ENCODE results near the gene AKR1E2. TPM values are rescaled to one million over a fixed set of nuclear protein-coding genes. Genes with fewer than 3 reads are reported as not detected.

Gene AKR1E2
- total and polyA plus RNA-seq, 8 donors, result 1.9 to 16.7 (median 2.5) TPM; not detected in 2

DNA sequence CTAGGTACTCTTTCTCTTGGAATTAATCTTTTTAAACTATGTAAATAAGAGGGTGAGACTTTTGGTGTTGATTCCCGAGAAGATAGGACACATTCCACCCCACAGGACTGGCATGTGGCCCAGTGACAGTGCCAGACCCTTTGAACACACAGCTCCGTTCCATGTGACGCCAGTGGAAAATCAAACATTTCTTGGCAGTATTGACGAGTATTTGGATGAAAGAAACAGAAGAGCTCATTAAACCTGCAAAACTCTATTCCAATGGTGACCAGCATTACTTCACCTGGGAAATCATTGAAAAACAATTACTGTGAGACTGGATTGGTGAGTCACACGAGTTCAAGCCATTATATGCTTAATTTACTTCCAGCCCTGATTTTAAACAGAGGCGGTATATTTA lies 25.8 kb downstream of the AKR1E2 start:
- DNase-seq, result peak; percentile 58 to 91
- H3K4me3 ChIP-seq, result no peak overlapping the region
- H3K4me1 ChIP-seq, result peaks cover 16 to 48% (median 33%) of the 10 kb centered on the region in 4 donors
- no peaks in the 10 kb centered on the region for H3K27me3 ChIP-seq
- WGBS, 5 donors, result 21 to 54% (median 28%) methylated on average over 6 of the region's 6 CpGs
- no peak for TF ChIP-seq POLR2A (IDR thresholded peaks at IDR 0.05)
- peak in 2 of 3 donors; percentile 49 to 68 for TF ChIP-seq POLR2AphosphoS5 (IDR thresholded peaks at IDR 0.05)
- intact Hi-C loops (cut with DNase I; ENCODE audit: low total_unique reads), result no loop called here
- H3K27ac ChIP-seq, result peak overlapping the region; percentile 57 to 82 (median 68)
- H3K9me3 ChIP-seq, result no peaks in the 10 kb centered on the region
- no peaks in the 10 kb centered on the region for H3K36me3 ChIP-seq

DNA sequence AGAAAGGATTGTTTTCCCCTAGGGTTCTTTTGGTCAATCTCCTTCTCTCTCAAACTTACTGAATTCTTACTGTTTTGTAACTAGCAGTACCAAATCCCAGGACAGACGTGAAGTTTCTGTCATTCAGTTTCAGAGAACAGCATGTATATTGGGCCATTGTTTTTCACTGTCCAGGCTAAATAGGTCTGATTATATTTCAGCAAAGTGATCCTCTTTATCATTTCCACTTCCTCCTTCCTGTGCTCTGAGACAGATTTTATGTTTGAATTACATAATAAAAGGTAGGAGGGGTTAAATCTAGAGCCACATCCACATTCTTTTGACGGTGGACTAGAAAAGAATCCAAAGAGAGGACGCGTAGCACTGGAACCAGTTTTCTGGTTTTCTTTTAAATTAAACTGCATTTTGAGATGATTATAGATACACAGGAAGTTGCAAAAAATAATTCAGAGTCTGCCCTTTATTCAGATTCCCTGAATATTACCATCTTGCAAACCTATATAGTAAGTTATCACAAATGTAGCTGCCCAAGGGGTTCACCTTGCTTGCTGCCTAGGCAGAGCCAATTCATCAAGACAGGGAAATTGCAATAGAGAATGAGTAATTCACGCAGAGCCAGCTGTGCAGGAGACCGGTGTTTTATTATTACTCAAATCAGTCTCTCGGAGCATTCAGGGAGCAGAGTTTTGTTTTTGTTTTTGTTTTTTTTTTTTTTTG lies 40.1 kb downstream of the AKR1E2 start:
- Histone ChIP-seq H3K27me3 (no peaks in the 10 kb centered on the region), H3K9me3 (no peaks in the 10 kb centered on the region), H3K36me3 (no peaks in the 10 kb centered on the region), H3K4me3 (no peak overlapping the region), H3K4me1 (peaks cover 0 to 6% (median 0%) of the 10 kb centered on the region in 4 donors), H3K27ac (no peak overlapping the region)
- TF ChIP-seq POLR2A (IDR thresholded peaks at IDR 0.05) (no peak), EP300 (IDR thresholded peaks at IDR 0.05) (no peak), POLR2AphosphoS5 (IDR thresholded peaks at IDR 0.05) (no peak)
- TF ChIP-seq, protein P1, sequence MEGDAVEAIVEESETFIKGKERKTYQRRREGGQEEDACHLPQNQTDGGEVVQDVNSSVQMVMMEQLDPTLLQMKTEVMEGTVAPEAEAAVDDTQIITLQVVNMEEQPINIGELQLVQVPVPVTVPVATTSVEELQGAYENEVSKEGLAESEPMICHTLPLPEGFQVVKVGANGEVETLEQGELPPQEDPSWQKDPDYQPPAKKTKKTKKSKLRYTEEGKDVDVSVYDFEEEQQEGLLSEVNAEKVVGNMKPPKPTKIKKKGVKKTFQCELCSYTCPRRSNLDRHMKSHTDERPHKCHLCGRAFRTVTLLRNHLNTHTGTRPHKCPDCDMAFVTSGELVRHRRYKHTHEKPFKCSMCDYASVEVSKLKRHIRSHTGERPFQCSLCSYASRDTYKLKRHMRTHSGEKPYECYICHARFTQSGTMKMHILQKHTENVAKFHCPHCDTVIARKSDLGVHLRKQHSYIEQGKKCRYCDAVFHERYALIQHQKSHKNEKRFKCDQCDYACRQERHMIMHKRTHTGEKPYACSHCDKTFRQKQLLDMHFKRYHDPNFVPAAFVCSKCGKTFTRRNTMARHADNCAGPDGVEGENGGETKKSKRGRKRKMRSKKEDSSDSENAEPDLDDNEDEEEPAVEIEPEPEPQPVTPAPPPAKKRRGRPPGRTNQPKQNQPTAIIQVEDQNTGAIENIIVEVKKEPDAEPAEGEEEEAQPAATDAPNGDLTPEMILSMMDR (IDR thresholded peaks at IDR 0.05), result no peak
- 69 to 86% (median 83%) methylated on average over 7 of the region's 7 CpGs for WGBS, 5 donors
- no peak for DNase-seq
- intact Hi-C loops (cut with DNase I; ENCODE audit: low total_unique reads), result no loop called here

DNA sequence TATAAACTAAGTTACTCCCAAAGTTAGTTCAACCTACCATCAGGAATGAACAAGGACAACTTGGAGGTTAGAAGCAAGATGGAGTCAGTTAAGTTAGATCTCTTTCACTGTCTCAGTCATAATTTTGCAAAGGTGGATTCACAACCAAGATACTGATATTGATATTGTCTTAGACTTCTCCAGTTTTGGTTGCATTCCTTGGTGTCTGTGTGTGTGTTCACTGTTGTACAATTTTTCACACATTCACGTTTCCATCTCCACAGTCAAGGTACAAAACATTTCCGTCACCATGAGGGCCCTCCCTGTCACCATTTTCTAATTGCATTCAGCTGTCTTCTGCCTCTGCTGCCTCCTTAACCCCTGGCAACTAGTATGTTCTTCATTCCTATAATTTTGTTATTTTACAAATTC lies 41.1 kb downstream of the AKR1E2 start:
- peak overlapping the region in 3 of 5 donors; percentile 44 to 68 (median 67) for H3K27ac ChIP-seq
- peaks cover 0 to 6% (median 0%) of the 10 kb centered on the region in 4 donors for H3K4me1 ChIP-seq
- DNase-seq, result no peak
- intact Hi-C loops (cut with DNase I; ENCODE audit: low total_unique reads), result no loop called here
- WGBS, 5 donors, result 46 to 93% (median 88%) methylated on average over 2 of the region's 2 CpGs
- H3K4me3 ChIP-seq, result no peak overlapping the region
- no peaks in the 10 kb centered on the region for H3K9me3 ChIP-seq
- H3K27me3 ChIP-seq, result no peaks in the 10 kb centered on the region
- H3K36me3 ChIP-seq, result no peaks in the 10 kb centered on the region
- TF ChIP-seq POLR2A (IDR thresholded peaks at IDR 0.05) (no peak), POLR2AphosphoS5 (IDR thresholded peaks at IDR 0.05) (no peak), EP300 (IDR thresholded peaks at IDR 0.05) (no peak)
- TF ChIP-seq, protein P1 (IDR thresholded peaks at IDR 0.05), result no peak

DNA sequence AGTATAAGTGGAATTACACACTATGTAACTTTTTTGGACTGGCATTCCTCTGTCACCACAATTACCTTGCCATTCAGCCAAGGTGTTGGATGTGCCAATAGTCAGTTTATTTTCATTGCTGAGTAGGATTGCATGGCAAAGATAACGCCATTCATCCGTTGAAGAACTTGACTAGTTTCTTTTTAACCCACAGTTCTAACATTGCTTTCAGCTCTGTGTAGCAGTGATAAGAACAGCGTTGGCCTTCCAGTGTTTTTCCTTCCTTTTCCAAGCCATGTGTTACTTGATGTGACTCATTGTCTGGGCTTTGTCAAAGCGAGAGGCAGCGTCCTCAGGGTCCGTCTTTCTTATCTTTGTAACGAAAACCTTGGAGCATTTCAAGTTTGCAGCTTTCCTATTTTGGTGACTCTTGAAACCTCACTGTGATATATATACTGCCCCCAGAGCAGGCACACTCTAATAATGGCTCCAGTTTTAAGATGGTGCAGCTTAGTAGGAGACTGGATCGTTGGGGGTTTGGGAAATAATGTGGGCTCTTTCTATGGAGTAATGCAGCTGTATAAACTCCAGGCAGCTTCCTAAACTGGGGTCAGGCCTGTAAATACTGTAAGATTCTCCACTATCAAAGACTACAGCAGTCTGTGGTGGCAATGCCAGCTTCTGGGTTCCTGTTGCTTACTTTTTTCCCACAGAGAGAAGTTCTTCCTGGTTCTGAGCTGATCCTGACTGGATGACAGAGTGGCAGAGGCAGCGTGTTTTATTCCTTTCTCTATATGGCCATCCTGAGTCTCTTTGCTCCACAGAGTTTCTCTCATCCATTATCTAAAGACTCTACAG lies 41.7 kb downstream of the AKR1E2 start:
- peak overlapping the region; percentile 5 to 68 (median 50) for H3K27ac ChIP-seq
- H3K9me3 ChIP-seq, result no peaks in the 10 kb centered on the region
- peaks cover 0 to 6% (median 0%) of the 10 kb centered on the region in 4 donors for H3K4me1 ChIP-seq
- WGBS, 5 donors, result 27 to 62% (median 42%) methylated on average over 9 of the region's 9 CpGs
- H3K4me3 ChIP-seq, result no peak overlapping the region
- intact Hi-C loops (cut with DNase I; ENCODE audit: low total_unique reads), result no loop called here
- no peak for DNase-seq
- H3K27me3 ChIP-seq, result no peaks in the 10 kb centered on the region
- TF ChIP-seq POLR2AphosphoS5 (IDR thresholded peaks at IDR 0.05), result peak in 1 of 3 donors; percentile 35
- TF ChIP-seq POLR2A (IDR thresholded peaks at IDR 0.05), result no peak
- TF ChIP-seq, protein P1 (IDR thresholded peaks at IDR 0.05), result no peak
- no peak for TF ChIP-seq EP300 (IDR thresholded peaks at IDR 0.05)
- H3K36me3 ChIP-seq, result no peaks in the 10 kb centered on the region

Data from stomach (tissue), 9 donors.